ENCODE results near the gene PKP3.

GRCh38 chr11:358129-358800 lies 35.7 kb upstream of the PKP3 start:
- no peak for TF ChIP-seq CTCF (IDR thresholded peaks at IDR 0.05; ENCODE audit: insufficient read depth, low read length, poor library complexity, severe bottlenecking)
- no peak for TF ChIP-seq EZH2phosphoT487 (conservative IDR thresholded peaks at IDR 0.05; ENCODE audit: low read length)

All from SU-DHL-6 (cell line).